DMS79 (cell line): ENCODE results near the gene GFOD2.
"Not testable (repeated sequence)": the region's sequence is repeated elsewhere in the genome, so short reads cannot be mapped to it uniquely, and the experiment has no call there.

Experiments
- DNase-seq: peaks from one replicate; lab custom pipeline; 2025; lab: John Stamatoyannopoulos, UW

GFOD2 gene

DNA sequence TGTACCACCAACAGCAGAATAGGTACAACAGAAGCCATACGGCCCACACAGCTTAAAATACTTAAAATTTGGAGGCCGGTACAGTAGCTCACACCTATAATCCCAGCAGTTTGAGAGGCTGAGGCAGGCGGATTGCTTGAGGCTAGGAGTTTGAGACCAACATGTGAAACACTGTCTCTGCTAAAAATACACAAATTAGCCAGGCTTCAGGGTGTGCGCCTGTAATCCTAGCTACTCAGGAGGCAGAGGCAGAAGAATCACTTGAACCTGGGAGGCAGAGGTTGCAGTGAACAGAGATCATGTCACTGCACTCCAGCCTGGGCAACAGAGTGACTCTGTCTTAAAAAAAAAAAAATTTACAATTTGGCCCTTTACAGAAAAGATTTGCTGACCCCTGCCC is 17.0 kb downstream of the GFOD2 start:
- DNase-seq = no peak

DNA sequence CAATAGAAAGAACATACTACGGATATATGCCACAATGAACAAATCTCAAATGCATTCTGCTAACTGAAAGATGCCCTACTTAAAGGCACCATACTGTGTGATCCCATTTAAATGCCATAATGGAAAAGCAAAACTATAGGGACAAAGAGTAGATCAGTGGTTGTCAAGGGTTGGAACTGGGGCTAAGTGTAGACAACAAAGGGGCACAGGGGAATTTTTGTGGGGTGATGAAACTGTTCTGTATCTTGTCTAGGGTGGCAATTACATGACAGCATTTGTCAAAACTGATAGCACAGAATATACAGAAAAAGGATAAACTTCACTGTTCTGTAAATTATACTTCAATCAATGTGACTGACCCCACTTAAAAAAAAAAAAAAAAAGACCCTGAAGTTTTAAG is 17.7 kb downstream of the GFOD2 start:
- no peak for DNase-seq

DNA sequence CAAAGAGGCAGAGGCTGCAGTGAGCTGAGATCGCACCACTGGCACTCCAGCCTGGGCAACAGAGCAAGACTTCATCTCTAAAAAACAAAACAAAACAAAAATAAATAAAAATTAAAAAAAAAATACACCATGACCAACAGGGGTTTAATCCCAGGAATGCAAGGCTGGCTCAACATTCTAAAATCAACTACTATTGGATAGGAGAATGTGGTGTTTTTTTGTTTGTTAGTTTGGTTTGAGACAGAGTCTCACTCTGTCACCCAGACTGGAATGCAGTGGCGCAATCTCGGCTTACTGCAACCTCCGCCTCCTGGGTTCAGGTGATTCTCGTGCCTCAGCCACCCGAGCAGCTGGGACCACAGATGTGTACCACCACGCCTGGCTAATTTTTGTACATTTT is 19.9 kb downstream of the GFOD2 start:
- DNase-seq = no peak

DNA sequence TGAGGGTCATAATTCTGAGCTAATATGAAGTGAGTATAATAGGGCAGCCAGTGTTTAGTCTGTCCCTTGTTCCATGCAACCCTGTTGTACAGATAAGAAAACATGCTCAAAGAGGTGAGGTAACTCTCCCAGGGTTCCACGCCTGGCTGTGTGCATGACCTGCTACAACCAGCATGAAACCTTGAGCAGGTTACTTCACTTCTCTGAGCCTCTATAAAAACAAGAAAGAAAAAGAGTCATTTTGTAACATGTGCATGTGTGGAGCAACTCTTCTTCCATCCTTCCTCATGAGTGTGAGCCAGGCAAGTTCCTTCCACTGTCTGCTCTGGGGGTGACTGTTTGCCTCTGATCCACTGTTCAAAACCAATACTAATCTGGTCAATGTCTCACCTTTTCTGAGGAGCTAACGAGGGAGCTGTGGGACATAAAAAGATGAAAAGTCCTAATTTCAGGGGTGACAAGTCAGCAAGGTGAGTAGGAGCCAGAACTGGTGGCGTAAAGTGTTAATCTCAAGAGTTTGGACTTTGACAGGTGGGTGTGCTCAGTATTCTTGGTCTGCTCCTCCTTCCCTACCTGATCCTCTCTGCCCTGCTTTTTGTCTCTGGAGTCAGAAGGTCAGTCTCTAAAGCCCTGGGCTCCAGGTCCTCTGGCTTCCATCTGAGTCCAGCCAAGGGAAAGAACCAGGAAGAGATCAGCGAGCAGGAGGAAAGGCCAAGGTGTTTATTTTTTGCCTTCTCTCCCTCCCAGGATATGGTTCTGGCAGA is 21.5 kb downstream of the GFOD2 start:
- DNase-seq = no peak

DNA sequence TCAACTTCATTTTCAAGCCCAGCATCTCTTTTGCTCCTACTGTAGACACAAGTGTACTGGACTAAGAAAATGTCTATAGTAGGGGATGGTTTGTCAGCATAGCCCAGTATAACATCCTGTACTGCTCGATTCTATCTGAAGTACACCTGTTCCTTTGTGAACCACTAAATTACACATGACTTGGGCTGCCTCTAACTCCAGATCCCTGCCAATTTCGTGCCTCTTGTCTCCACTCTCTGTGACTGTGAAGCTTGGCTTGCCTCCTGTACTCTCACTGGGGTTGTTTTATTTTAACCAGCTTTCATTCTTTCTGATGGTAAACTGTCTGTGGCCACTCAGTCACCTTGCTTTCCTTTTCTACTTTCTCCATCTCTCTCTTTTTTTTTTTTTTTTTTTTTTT is 24.5 kb downstream of the GFOD2 start:
- DNase-seq = peak; percentile 12

DNA sequence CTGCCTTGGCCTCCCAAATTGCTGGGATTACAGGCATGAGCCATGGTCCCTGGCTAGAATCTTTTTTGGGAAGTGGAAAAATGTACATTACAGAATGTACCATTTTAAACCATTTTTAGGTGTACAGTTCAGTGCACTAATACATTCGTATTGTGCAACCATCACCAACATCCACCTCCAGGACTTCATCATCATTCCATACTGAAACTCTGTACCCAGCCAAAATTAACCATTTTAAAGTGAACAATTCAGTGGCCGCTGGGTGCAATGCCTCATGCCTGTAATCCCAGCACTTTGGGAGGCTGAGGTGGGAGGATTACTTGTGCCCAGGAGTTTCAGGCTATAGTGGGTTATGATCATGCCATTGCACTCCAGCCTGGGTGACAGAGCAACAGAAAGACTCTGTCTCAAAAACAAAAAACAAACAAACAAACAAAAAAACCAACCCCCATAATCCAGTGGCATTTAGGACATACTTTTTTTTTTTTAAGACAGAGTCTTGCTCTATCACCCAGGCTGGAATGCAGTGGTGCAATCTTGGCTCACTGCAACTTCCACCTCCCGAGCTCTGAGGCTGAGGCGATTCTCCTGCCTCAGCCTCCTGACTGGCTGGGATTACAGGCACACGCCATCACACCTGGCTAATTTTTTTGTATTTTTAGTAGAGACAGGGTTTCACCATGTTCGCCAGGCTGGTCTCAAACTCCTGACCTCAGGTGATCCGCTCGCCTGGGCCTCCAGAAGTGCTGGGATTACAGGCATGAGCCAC is 25.4 kb downstream of the GFOD2 start:
- not testable (repeated sequence) for DNase-seq

DNA sequence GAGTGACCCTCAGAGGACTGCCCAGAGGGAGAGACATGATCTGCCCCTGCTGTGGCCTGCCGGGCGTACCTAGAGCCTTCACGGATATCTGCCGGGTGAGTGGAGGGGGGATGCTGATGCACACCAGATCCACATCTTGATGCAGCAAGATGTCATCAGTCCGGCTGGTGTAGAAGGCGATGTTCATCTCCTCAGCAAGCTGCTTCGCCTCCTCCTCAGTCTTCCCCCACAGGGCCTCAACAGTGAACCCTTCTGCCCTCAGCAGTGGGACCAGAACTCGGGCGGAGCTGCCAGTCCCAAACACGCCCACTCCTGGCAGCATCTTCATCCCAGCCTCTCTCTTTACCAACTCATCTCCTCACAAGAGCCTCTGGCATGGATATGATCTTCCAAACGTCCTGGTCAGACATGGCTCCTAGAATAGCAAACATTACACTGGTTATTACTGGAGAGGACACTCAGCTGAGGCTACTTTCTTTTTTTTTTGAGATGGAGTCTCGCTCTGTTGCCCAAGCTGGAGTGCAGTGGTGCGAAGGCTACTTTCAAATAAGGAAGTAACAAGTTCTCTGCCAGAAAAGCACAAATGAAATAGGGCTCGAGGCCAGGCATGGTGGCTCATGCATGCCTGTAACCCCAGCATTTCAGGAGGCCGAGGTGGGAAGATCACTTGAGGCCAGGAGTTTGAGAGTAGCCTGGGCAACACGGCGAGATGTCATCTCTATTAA is 33.6 kb downstream of the GFOD2 start:
- DNase-seq = no peak

DNA sequence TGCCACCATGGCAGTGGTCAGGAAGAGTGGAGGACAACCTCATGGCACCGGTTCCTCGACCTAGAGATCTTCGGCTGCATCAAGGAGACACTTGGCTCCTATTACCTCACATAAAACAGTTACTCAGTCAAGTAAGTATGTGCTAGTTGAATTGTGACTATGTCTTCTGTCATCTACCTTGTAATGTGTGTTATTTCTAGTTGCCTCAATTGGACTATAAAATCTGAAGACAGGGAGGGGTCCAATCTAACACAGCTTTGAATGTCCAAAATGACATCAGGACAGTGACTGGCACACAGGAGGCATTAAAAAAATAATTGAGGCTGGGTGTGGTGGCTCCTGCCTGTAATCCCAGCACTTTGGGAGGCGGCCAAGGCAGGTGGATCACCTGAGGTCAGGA is 35.3 kb downstream of the GFOD2 start:
- DNase-seq = no peak

DNA sequence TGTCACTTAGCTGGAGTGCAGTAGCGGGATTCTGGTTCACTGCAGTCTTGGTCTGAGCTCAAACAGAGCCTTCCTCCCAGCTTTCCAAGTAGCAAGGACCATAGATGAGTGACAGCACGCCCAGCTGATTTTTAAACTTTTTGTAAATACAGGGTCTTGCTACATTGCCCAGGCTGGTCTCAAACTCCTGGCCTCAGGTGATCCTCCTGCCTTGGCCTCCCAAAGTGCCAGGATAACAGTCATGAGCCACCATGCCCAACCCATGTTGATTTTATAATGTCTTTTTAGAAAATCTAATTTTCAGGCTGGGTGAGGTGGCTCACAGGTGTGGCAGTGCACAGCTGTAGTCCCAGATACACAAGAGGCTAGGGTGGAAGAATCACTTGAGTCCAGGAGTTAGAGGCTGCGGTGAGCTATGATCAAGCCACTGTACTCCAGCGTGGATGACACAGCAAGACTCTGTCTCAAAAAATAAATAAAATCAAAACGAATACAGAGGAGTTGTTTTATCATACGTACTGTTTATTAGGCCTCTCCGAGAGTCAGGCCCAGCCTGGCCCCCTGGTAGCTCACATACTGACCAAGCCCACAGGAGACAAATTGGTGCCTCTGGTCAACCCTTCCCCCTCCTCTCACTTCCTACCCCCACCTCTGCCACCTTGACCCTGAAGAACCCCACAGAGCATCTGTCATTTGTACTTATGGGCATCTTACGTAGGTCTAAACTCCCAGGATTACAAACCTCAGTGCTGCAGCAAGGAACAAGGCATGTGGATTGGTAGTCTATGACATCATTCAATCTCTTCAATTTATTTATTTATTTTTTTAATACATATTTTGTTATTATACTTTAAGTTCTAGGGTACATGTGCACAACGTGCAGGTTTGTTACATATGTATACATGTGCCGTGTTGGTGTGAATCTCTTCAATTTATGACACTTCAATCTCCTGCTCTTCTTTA is 38.9 kb downstream of the GFOD2 start:
- DNase-seq = no peak

DNA sequence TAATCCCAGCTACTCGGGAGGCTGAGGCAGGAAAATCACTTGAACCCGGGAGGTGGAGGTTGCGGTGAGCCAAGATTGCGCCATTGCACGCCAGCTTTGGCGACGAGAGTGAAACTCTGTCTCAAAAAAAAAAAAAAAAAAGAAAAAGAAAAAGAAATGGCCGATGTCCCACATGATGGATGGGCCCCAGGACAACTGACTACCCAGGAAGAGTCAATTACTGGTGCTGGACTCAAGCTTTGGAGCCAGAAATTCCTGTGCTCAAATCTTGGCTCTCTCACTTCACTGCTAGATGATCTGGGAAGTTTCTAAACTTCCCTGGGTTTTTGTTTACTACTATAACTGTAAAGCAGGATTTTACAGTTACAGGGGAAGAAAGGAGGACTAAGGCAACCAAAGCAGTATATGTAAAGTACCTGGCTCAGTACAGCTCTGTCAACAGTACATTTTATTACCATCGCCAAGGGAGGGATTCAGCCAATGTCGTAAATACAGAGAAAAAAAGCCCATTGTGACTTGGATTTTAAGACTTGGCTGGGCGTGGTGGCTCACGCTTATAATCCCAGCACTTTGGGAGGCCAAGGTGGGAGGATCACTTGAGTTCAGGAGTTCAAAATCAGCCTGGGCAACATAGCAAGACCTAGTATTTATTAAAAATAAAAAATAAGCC is 40.6 kb downstream of the GFOD2 start:
- no peak for DNase-seq

DNA sequence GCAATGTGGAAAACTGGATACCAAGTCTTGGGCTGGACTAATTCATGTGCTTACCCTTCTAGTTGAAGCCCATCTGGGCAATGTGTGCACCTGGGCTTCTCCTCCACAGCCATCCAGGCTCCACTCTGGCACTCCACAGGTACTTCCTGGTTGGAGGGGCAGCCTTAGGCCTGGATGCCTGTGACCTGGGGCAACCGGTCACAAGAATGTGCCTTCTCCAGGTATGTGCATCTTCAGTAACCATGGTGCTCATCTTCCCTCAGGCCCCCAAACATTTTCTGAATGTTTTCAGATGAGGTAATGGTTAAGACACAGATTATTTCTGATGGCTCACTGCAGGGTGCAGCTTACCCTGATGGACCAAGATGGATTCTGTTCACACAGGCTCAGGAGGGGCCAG is 41.4 kb downstream of the GFOD2 start:
- DNase-seq = no peak

DNA sequence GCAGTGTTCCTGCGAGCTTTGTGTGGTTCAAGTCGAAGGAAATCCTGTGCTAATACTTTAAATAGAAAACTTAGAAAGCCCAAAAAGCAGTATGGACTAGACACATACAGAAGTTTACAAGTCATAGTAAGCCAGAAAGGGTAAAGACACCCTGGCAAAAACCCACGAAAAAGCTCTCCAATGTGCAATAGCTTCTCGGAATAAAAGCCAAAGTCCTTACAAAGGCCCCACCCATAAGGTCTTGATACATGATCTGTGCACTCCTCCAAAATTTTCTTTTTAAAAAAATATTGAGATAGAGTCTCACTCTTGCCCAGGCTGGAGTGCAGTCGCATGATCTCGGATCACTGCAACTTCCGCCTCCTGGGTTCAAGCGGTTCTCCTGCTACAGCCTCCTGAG is 42.2 kb downstream of the GFOD2 start:
- no peak for DNase-seq

DNA sequence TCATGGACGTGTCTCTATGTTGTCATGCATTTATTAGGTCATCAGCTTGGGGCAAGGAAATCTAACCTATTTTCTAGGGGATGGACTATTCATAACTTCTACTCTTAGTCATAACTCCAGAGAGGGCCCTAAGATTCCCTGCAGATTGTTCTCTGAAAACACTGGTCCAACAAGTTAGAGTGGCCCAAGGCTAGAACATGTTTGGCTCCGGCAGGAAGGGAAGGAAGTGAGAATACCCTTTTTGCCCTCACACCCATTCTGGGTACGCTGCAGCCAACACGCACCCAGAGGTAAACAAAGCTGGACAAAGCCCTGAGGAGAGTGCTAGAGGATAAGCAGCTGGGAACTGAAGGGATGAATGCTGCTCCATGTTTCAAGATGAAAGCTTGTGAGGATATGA is 42.6 kb downstream of the GFOD2 start:
- no peak for DNase-seq

DNA sequence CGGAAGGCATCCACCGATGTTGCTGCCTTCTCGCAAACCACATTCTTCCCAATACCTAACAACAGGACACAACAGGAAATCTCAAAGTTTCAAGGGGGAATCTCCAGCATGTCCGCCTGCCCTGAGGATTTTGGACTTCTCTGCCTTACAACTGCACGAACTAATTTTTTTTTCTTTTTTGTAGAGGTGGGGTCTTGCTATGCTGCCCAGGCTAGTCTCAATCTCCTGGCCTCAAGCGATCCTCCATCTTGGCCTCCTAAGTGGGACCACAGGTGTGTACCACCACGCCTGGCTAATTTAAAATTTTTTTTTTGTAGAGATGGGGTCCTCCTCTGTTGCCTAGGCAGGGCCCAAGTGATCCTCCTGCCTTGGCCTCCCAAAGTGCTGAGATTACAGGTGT is 43.1 kb downstream of the GFOD2 start:
- DNase-seq = no peak

DNA sequence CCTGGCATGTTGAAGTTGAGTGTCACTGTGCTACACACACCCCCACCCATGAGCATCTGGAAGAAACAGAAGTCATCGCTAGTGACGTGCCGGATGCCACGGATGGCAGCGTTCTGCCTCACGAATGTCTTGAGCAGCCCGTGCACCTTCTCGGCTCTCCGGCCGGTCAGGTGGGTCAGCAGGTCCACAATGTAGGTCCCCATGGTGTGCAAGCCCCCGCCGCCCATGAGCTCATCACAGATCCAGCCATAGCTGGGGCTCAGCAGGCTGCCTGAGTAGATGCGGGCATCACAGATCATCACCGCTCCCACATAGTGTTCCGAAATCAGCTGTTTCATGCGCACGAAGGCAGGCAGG is 43.6 kb downstream of the GFOD2 start:
- DNase-seq = no peak

DNA sequence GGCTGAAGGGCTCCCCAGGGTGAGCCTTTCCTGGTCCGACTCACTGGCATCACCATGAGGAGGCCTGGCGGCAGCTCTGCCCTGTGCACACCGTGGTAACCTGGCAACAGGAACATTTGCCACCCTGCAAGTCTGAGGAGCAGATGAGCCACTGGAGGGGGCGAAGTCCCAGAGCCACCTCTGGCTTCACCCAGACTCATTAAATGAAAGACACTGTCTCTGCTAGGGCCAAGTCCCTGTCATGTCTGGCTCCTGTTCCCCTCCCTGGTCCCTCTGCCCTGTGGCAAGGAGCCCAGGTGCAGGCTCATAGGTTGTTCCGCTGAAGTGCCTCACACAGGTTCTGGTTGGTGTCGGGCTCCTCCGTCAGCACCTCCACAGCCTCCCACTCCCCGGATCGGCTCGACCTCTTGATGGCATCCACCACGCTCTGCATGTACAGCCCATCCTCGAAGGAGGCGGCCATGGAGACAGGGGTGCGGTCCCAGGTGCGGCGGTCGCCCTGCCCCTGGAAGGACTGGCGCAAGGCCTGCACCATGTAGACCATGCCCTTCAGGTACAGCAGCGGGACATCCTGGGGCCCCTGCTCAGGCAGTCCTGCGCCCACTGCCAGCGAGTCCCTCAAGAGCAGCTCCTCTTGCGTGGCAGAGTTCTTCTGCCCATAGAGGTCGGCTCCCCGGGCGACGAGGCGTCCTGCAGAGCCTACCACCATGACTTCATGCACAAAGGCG is 44.1 kb downstream of the GFOD2 start:
- DNase-seq = no peak

DNA sequence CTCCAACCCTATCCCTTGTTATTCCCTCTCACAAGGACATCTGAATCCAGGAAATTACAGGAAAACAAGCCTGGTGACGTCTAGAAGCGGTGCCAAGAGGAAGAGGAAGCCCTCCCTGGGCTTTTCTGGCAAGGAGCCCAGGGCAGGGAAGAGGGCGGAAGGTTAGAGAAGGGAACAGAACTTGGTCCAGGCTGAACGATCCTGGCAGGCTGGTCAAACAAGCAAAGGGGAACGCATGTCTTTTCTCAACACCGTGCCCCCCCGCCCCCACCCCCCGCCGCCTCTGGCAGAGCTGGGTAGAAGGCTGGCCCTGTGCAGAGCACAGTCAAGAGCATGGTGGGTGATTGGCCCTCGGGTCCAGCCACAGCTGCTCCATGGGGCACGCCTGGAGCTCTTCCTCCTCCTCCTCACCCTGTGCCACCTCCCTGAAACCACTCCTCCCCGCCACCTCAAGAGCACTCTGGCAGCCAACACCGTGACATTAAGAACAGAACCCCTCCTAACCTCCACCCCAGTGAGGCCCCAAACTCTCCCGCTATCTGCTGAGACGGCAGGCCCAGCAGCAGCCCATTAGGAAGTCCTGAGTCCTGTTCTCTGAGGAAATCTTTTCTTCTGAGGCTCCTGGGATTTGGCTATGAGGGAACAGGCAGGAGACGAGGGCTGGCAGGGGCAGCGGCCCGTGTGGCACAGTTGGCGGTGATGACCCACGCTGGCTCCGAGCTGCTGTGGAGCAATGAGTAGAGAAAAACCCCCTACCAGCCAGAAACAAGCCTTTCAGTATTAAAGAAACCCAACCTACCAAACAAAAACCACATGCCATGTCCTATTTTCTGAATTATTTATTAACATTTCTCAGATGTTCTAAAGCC is 45.2 kb downstream of the GFOD2 start:
- DNase-seq = peak; percentile 68

DNA sequence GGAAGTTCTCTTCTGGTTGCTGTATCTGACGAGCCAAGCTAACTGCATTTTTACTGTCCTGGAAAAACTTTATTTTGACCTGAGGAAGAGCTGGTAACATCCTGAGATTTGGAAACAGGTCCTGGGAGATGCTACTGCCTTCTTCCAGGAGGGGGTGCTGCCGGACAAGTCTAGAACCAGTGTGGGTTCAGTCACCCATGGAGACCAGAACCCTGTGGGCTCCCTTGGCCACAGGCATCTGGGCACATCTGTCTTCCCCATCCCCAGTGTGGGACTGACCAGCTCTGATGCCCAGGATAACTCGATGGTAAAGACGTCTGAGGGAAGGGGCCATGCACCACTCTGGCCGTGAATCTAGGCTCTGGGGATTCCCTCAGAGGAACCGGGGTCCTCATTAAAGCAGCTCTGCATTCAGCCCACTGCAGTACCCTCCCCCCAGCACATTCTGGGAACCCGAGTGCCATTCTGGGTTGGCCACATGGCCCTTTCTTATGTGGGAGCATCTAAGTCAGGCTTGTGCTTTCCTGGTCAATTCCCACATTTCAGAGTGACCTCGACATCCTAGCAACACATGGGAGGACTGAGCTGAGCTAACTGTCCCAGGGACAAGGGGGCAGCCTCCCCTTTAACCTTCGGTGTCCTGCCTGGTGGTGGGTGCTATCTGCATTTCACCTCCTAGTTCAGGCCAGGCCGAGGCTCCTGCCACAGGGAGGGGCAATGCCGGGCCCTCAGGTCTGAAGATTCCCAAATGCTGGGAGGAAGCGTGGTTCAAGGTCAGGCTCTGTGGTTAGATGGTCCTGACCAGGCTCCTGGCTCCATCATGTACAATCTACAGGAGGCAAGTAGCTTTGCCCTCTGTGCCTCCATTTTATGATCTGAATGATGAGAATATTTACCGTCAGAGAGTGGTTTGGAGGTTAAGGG is 46.1 kb downstream of the GFOD2 start:
- DNase-seq = no peak

DNA sequence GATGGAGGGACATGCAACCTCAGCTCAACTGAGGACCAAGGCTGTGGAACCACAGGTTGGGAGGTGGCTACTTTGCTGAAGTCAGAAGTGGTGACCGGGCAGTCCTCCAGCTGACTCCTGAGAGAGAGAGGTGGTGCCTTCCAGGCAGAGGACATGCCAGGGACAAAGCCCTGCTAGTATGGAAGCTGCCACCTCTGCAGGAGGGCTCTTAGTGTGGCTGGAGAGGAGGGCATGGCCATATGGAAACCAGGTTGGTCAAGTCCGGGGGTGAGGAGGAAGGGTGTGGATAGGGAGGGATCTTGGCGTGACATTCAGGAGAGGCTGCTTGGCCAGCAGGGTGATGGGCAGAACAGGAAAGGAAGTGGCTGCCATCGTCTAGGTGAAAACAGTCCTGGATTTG is 46.8 kb downstream of the GFOD2 start:
- DNase-seq = no peak
